ENCODE results near the gene NOS1AP. TPM values are rescaled to one million over a fixed set of nuclear protein-coding genes. Genes with fewer than 3 reads are reported as not detected.

The NOS1AP gene
- total and polyA plus RNA-seq, 8 donors, result 2.2 to 6.2 (median 3.3) TPM

DNA sequence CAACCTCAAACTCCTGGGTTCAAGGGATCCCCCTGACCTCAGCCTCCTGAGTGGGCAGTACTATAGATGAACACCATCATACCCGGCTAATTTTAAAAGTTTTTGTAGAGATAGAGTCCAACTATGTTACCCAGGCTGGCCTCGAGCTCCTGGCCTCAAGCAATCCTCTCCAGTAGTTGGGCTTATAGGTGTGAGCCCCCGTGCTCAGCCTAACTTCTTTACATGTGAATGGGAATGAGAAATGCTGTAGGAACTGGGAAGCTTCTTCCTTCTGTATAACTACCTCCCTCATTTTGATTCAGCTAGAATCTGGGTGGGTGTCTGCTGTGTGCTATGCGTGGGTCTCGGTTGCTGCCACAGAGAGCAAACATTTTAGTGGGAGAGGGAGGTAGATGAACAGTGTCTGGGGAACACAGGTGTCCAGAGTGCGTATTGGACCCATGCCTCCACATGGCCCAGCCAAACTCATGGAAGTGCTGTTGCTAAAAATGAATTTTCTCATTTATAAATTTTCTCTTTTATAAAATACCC is 150.6 kb downstream of the NOS1AP start:
- no peak overlapping the region for H3K27ac ChIP-seq
- H3K36me3 ChIP-seq, result no peaks in the 10 kb centered on the region
- peaks cover 6 to 13% of the 10 kb centered on the region in 2 donors for H3K4me1 ChIP-seq
- no peaks in the 10 kb centered on the region for H3K9me3 ChIP-seq
- no peak for ATAC-seq
- intact Hi-C loops (cut with DNase I), result no loop called here
- DNase-seq, result no peak
- no peaks in the 10 kb centered on the region for H3K27me3 ChIP-seq
- TF ChIP-seq, protein P1, sequence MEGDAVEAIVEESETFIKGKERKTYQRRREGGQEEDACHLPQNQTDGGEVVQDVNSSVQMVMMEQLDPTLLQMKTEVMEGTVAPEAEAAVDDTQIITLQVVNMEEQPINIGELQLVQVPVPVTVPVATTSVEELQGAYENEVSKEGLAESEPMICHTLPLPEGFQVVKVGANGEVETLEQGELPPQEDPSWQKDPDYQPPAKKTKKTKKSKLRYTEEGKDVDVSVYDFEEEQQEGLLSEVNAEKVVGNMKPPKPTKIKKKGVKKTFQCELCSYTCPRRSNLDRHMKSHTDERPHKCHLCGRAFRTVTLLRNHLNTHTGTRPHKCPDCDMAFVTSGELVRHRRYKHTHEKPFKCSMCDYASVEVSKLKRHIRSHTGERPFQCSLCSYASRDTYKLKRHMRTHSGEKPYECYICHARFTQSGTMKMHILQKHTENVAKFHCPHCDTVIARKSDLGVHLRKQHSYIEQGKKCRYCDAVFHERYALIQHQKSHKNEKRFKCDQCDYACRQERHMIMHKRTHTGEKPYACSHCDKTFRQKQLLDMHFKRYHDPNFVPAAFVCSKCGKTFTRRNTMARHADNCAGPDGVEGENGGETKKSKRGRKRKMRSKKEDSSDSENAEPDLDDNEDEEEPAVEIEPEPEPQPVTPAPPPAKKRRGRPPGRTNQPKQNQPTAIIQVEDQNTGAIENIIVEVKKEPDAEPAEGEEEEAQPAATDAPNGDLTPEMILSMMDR (IDR thresholded peaks at IDR 0.05), result no peak
- no peak overlapping the region for H3K4me3 ChIP-seq

DNA sequence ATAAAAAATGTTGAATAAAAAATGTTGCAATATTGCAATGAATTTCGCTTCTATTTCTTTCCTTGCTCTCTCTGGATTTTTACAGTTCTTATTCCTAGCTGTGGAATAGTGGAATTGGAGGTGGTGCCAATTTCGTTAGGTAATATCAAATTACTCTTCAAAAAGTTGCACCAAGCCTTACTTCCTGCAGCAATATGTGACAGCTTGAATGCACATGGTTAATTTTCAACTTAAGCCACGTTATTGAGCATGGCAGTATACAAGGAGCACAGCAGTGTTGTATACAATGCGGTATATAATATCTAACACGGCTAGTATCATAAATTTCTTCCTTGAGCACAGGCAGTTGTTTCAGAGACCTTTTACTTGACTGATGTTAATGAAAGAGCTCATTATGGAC is 152.5 kb downstream of the NOS1AP start:
- H3K4me1 ChIP-seq, result peaks cover 6 to 13% of the 10 kb centered on the region in 2 donors
- no peak overlapping the region for H3K4me3 ChIP-seq
- no peak overlapping the region for H3K27ac ChIP-seq
- ATAC-seq (no peak), DNase-seq (no peak)
- no peaks in the 10 kb centered on the region for H3K9me3 ChIP-seq
- H3K36me3 ChIP-seq, result no peaks in the 10 kb centered on the region
- TF ChIP-seq, protein P1 (IDR thresholded peaks at IDR 0.05), result no peak
- intact Hi-C loops (cut with DNase I), result no loop called here
- H3K27me3 ChIP-seq, result no peaks in the 10 kb centered on the region

DNA sequence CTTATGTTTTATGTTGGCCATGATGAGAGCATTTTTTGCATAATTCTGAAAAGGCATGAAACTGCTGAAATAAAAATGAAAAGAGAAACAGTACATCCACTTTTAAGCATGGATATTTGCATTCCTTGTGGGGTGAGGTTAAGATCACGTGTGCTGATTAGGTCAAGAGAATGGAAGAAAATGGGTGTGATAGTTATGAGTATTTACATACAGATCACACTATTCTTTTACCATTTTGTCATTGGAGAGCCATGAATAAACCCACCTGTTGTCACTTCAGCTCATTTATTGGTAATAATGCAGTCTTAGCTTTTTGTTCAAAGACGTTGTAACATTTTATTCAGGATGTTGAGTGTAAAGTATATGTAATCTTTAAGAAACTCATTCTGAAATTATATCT is 153.2 kb downstream of the NOS1AP start:
- Histone ChIP-seq H3K36me3 (no peaks in the 10 kb centered on the region), H3K9me3 (no peaks in the 10 kb centered on the region), H3K27ac (no peak overlapping the region), H3K27me3 (no peaks in the 10 kb centered on the region), H3K4me1 (peaks cover 6 to 9% of the 10 kb centered on the region in 2 donors), H3K4me3 (no peak overlapping the region)
- intact Hi-C loops (cut with DNase I), result no loop called here
- ATAC-seq, result no peak
- DNase-seq, result no peak
- TF ChIP-seq, protein P1 (IDR thresholded peaks at IDR 0.05), result no peak

DNA sequence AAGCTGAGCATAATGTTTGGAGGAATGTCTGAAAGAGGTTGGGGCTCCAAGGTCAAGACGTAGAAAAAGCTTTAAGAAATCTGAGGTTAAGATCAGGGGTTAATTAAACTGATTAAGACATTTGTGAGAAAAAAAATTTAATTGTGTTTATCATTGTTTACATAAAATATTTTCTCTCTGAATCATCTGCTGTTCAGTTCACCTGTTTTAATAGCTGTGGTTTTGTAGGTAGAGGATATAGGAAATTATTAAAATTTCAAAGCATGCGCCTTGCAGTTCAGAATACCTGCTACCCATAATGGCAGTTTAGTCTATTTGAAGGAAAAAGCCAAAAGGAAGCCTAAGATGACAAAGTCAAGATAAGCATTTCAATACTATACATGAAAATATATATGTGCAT is 154.0 kb downstream of the NOS1AP start:
- H3K27me3 ChIP-seq, result no peaks in the 10 kb centered on the region
- no peak overlapping the region for H3K4me3 ChIP-seq
- no peak overlapping the region for H3K27ac ChIP-seq
- ATAC-seq, result no peak
- TF ChIP-seq, protein P1 (IDR thresholded peaks at IDR 0.05), result no peak
- DNase-seq, result no peak
- H3K4me1 ChIP-seq, result peaks cover 1 to 2% of the 10 kb centered on the region in 2 donors
- H3K36me3 ChIP-seq, result no peaks in the 10 kb centered on the region
- intact Hi-C loops (cut with DNase I), result no loop called here
- H3K9me3 ChIP-seq, result no peaks in the 10 kb centered on the region

DNA sequence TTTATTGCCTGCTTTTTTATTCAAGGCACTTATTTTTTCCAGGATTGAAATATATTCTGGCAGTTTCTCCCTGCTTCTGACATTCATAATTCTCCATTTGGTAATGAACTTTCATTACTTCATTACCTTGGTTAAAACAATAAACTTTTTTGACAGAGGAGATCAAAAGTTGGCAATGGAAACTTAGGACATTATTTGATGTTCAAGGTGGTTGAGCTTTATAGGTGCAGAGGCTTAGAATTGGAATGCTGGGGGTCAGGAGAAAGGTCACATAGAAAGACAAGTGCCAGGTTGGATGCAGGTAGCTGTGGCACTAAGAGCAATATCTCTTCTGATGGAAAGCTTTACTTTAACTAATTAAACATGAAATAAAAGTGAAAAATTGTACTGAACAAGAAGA is 154.8 kb downstream of the NOS1AP start:
- H3K36me3 ChIP-seq, result no peaks in the 10 kb centered on the region
- H3K27me3 ChIP-seq, result no peaks in the 10 kb centered on the region
- H3K4me3 ChIP-seq, result no peak overlapping the region
- intact Hi-C loops (cut with DNase I), result no loop called here
- ATAC-seq (no peak), DNase-seq (no peak)
- H3K4me1 ChIP-seq, result peaks cover 0 to 2% of the 10 kb centered on the region in 2 donors
- no peaks in the 10 kb centered on the region for H3K9me3 ChIP-seq
- TF ChIP-seq, protein P1 (IDR thresholded peaks at IDR 0.05), result no peak
- no peak overlapping the region for H3K27ac ChIP-seq
